Stimulated activated CD8-positive, alpha-beta memory T cell treated with anti-CD3 and anti-CD28 coated beads, Interleukin-4, amount 100 ng/mL, for 1 hour (primary cell): ENCODE data around the gene CCDC33.

Source experiments
- DNase-seq, 2 donors: peaks; one replicate each; pipeline ENCODE4 v3.0.0-alpha.2; 2020; ENCODE audit warnings: low read depth in 2 of 2, low spot score in 1 of 2

CCDC33 gene

GRCh38 chr15:74235962-74236361, at the start of gene CCDC33:
Gene CCDC33 (plus strand): TSS chr15:74236326. CDS start chr15:74236720, 394 bp downstream.
- DNase-seq: no peak

DNA sequence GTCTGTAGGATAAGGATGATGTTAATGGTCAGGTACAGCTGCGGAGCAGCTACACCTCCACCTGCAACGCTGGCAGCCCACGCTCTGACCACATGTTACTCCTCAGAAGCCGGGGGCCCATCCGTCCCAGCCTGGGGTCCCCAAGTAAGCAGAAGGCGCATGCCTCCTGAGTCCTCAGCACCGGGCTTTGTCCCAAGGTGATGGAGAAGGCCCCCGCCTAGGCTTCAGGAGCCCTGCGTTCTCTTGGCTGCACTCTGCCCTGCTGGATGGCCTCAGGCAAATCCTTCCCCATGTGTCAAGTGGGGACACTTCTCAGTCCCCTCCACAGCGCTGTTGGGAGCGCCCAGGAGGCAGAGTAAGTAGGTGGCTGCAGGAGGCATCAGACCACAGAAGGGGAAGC, 47.9 kb upstream of the CCDC33 start:
- no peak for DNase-seq

DNA sequence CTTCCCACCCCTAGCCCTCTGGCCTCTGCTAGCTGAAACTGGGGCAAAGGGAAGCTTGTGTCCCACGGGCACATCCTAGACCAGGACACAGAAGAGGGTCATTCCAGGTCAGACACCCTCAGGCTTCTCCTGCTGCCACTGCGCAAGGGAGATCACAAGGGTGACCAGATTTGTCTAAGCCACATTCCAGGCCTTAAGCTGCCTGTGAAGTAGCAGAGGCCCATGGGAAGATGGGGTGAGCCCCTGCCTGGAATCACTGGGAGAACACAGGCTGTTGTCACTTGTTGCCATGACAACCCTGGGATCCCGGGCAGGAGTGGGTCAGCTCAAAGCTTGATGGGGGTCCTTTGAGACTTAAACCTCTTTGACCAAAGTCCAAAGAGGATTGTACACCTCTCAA, 44.3 kb upstream of the CCDC33 start:
- no peak for DNase-seq

DNA sequence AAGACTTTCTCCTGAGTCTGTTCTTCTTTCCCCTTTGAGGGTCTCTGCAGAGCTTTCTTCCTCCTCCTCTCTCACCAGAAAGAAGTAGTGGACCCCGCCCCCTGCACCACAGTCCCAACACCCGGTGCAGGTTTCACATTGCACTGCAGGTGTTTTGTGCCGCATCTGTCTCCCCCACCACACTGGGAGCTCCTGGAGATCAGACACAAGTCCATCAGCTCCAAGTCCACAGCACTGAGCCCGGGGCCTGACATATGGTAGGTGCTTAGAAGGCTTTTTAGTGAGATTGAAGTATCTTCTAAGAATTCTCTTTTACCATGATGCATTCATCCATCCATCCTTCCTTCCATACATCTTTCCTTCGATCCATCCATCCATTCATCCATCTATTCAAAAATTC, 43.4 kb upstream of the CCDC33 start:
- no peak for DNase-seq

DNA sequence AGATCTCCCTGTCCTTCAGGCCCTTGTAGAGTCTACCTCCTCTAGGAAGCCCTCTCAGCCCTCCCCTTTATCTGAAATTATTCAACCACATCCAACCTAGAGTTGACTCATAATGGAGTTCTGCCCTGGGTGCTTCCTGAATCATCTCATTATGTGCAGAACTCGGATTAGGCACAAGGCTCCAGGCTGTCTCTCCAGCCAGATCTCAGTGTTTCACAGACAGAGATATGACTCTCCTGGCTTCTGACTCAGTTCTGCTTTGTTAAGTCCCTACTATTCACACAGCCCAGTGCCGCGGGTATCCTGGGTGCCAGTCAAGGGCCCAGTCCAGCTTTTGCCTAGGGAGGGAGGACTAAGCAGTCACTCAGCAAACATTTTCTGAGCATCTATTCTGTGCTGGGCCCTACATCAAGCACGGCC, 42.8 kb upstream of the CCDC33 start:
- DNase-seq: no peak

- no peak for DNase-seq
Measured at GRCh38 chr15:74193905-74194304, 42.2 kb upstream of the CCDC33 start.

DNA sequence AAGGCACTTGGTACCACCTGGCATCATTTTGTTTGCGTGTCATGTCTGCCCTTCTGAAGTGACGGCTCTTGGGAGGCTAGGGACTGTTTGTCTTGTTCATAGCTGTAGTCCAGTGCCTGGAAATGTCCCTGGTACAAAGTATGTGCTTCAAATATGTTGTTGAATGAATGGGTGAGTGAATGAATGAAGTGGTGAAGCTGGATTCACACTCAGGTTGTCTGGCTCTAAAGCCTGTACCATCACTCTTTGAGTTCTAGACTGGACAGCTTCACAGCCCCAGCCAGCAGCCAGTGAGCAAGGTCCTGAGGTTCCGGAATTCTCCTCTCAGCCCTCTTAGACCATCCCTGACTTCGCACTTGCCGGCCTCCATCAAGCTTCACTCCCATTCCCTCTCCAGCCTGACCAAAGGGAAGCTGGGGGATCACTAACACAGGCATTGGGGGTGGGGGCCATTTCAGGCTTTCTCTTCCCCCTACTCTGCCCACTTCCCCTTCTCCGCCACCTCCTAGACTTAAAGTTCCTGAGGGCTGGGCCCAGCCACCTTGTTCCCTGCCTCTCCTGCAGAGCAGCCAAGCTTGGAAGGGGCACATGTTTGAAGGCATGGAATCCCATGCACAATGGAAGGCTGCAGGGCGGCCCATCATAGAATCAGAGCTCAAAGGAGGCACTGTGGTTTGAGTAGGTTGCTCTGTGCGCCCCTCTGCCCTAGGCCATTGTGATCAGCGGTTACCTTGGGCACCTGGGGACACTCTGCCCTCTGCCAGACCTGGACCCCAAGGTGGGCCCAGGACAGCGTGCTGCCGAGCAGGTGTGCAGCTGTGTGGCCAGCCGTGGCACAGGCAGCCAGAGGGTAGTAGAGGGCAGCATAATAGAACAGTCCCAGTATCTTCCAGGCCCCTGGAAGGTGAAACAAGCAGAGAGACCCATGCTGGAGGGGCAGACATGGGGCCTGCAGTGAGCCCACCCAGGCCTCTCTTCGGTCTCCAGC, 41.3 kb upstream of the CCDC33 start:
- no peak for DNase-seq

DNA sequence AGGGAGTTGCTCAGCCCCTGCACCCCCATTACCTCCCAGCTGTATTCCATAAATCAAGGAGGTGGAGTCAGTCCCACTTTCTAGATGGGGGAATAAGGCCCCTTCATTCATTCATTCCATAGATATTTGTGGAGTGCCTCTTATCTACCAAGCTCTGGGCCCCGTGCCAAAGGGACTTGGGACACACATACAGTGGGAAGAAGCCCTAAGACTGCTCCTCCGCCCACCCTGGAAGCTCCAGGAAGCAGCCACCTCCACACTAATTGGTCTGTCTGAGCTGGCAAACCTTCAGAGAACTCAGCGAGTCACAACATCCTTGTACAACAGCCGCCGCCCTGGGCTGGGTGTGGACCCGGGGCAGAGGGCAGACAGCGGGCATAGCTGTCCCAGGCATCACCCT, 40.0 kb upstream of the CCDC33 start:
- DNase-seq: no peak

DNA sequence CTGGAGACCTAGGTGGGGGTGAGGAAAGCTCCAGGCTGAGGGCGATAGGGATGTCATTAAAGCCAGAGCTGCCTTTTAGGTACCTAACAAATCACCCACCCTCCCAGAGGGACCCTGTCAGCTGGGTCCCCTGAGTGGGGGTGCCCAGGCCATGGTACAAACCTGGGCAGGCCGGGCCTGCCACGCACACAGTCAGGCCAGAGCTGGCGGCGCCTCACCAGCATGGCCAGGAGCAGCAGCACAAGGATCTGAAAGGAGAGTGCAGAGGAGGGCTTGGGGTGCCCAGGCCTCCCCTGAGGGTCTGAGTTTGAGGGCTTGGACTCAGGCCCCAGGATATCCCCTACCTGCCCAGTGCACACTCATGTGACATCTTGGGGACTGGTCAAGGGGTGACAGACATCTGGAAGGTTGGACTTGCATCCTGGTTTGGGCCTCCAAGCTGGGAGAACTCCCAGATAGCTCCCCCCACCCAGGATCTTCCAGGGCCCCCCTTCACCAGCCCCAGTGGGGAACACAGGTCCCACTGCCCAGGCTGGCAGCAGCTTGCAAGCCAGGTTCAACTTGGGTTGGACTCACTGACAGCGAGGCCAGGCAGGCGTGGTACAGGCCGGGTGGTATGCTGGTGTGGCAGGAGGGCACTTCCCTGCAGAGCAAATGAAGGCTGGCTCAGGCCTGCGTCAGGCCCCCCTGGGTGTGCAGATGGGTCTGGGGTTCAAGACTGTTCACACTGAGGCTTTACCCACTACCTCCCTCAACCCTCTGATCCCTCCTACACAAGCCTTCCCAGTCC, 38.8 kb upstream of the CCDC33 start:
- no peak for DNase-seq

- no peak for DNase-seq
Measured at GRCh38 chr15:74199297-74199652, 36.9 kb upstream of the CCDC33 start.

DNA sequence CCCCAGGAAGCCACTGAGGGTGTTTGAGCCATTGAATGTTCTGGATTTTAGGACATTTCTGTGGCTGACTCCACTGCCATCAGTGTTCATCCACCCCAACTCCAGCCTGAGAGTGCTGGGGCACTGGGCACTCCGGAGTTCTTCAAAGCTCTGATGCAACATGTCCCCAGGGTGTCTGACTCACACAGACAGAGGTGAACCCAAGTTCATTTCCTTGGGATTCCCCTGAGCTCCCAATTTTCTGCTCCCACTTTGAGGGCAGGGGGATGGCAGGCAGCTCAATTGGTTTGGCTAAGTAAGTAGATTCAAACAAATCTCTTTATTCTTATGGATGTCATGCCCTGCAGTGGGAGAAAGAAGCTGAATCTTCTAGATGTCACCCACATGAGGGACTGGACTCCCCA, 35.7 kb upstream of the CCDC33 start:
- DNase-seq: no peak

DNA sequence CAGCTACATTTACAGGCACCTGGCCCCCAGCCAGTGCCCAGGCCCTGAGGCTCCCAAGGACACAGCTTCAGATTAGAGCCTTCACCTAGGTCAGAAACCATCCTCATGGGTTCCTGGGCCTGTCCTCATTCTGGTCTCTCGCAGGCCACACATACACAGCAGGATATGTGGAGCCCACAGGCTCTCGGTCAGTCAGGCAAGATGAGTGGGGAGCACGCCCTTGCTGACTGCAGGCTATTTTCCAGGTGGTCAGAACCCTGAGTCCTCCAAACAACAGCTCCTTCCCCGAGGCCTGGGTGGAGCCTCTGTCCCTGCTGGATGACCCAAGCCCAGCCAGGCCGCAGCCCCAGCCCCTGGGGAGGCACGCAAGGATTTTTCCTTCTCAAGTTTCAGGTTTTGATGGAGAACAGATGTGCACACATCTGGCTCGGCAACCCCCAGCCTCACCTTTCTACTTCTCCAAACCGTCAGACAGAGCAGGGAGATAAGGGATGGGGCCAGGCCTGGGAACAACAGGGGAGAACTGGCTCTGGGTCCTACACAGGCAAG, 35.2 kb upstream of the CCDC33 start:
- DNase-seq: no peak

DNA sequence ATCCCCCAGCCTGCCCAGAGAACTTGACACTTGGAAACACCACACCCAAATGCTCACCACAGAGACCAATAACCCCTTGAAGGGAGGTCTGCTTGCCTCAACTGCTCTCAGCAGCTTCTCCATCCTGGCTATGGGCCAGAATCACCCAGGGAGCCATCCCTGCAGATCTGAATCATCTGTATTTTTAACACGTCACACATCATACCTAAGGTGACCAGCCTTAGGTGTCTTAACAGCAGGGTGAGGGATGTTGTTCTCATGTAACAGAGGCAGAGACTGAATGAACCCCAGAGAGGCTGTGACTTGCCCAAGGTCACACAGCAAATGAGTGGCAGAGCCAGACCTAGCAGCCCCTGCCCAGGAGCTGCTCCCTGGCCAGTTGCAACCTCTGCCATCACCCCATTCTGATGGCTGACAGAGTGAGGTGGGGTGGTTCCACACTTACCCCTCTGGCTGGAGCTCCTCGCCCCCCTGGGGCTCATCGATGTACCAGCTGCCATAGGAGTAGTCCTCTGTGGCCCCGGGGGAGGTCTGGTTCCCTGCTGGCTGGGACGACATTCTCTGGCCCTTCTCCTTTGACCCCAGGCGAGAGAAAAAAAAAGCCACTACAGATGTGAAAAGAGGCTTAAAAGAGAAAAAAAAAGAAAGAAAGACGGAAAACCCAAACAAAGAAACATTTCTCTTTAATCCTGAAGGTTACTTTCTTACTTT, 34.3 kb upstream of the CCDC33 start:
- no peak for DNase-seq

GRCh38 chr15:74202452-74203401, 33.4 kb upstream of the CCDC33 start, which contains the start of gene STRA6:
Gene STRA6 (minus strand): TSS chr15:74202787. CDS start chr15:74202267, 520 bp downstream.
- DNase-seq: no peak

- DNase-seq: no peak
Measured at GRCh38 chr15:74203914-74204431, 32.2 kb upstream of the CCDC33 start.

- no peak for DNase-seq
Measured at GRCh38 chr15:74205582-74205947, 30.6 kb upstream of the CCDC33 start.

GRCh38 chr15:74206801-74207281, 29.3 kb upstream of the CCDC33 start:
- DNase-seq: no peak

GRCh38 chr15:74207652-74208440, 28.3 kb upstream of the CCDC33 start:
- DNase-seq: no peak

GRCh38 chr15:74208496-74208895, 27.6 kb upstream of the CCDC33 start:
- no peak for DNase-seq
